ENCODE measurements around the gene TRAF4. TPM values are rescaled to one million over a fixed set of nuclear protein-coding genes. Genes with fewer than 3 reads are reported as not detected.
A peak's percentile ranks its signal among the peaks of the same experiment; 100 is the strongest.

Gene TRAF4
- total and polyA plus RNA-seq, 9 of the 15 experiments (the other 6 are each of a cell fraction or from before 2014, with no cell fraction given), result 2.4 to 147 (median 72.4) TPM

DNA sequence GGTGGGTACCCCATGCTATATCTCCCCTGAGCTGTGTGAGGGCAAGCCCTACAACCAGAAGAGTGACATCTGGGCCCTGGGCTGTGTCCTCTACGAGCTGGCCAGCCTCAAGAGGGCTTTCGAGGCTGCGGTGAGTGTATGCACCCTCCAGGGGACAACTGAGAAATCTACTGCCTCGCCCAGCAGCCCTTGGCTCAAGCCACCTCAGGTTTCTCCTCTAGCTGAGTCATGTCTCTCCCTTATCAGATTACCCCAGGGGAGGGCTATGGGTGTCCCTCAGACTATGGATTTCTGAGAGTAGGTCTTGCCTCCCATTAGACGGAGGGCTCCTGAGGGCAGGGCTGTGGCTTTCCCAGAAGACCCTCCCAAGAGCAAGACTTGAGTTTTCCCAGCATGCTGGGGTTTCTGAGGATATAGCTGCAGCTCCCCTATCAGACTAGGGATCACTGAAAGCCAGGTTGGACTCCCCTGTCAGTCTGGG lies 8.5 kb upstream of the TRAF4 start (continued):
- TF ChIP-seq, protein P1, sequence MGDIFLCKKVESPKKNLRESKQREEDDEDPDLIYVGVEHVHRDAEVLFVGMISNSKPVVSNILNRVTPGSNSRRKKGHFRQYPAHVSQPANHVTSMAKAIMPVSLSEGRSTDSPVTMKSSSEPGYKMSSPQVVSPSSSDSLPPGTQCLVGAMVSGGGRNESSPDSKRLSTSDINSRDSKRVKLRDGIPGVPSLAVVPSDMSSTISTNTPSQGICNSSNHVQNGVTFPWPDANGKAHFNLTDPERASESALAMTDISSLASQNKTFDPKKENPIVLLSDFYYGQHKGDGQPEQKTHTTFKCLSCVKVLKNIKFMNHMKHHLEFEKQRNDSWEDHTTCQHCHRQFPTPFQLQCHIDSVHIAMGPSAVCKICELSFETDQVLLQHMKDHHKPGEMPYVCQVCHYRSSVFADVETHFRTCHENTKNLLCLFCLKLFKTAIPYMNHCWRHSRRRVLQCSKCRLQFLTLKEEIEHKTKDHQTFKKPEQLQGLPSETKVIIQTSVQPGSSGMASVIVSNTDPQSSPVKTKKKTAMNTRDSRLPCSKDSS (IDR thresholded peaks at IDR 0.05; ENCODE audit: low read depth, partially characterized antibody), result no peak
- TF ChIP-seq, protein P2, sequence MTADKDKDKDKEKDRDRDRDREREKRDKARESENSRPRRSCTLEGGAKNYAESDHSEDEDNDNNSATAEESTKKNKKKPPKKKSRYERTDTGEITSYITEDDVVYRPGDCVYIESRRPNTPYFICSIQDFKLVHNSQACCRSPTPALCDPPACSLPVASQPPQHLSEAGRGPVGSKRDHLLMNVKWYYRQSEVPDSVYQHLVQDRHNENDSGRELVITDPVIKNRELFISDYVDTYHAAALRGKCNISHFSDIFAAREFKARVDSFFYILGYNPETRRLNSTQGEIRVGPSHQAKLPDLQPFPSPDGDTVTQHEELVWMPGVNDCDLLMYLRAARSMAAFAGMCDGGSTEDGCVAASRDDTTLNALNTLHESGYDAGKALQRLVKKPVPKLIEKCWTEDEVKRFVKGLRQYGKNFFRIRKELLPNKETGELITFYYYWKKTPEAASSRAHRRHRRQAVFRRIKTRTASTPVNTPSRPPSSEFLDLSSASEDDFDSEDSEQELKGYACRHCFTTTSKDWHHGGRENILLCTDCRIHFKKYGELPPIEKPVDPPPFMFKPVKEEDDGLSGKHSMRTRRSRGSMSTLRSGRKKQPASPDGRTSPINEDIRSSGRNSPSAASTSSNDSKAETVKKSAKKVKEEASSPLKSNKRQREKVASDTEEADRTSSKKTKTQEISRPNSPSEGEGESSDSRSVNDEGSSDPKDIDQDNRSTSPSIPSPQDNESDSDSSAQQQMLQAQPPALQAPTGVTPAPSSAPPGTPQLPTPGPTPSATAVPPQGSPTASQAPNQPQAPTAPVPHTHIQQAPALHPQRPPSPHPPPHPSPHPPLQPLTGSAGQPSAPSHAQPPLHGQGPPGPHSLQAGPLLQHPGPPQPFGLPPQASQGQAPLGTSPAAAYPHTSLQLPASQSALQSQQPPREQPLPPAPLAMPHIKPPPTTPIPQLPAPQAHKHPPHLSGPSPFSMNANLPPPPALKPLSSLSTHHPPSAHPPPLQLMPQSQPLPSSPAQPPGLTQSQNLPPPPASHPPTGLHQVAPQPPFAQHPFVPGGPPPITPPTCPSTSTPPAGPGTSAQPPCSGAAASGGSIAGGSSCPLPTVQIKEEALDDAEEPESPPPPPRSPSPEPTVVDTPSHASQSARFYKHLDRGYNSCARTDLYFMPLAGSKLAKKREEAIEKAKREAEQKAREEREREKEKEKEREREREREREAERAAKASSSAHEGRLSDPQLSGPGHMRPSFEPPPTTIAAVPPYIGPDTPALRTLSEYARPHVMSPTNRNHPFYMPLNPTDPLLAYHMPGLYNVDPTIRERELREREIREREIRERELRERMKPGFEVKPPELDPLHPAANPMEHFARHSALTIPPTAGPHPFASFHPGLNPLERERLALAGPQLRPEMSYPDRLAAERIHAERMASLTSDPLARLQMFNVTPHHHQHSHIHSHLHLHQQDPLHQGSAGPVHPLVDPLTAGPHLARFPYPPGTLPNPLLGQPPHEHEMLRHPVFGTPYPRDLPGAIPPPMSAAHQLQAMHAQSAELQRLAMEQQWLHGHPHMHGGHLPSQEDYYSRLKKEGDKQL (CRISPR knock-in tag; IDR thresholded peaks at IDR 0.05; ENCODE audit: borderline replicate concordance), result no peak
- TF ChIP-seq, protein P3, sequence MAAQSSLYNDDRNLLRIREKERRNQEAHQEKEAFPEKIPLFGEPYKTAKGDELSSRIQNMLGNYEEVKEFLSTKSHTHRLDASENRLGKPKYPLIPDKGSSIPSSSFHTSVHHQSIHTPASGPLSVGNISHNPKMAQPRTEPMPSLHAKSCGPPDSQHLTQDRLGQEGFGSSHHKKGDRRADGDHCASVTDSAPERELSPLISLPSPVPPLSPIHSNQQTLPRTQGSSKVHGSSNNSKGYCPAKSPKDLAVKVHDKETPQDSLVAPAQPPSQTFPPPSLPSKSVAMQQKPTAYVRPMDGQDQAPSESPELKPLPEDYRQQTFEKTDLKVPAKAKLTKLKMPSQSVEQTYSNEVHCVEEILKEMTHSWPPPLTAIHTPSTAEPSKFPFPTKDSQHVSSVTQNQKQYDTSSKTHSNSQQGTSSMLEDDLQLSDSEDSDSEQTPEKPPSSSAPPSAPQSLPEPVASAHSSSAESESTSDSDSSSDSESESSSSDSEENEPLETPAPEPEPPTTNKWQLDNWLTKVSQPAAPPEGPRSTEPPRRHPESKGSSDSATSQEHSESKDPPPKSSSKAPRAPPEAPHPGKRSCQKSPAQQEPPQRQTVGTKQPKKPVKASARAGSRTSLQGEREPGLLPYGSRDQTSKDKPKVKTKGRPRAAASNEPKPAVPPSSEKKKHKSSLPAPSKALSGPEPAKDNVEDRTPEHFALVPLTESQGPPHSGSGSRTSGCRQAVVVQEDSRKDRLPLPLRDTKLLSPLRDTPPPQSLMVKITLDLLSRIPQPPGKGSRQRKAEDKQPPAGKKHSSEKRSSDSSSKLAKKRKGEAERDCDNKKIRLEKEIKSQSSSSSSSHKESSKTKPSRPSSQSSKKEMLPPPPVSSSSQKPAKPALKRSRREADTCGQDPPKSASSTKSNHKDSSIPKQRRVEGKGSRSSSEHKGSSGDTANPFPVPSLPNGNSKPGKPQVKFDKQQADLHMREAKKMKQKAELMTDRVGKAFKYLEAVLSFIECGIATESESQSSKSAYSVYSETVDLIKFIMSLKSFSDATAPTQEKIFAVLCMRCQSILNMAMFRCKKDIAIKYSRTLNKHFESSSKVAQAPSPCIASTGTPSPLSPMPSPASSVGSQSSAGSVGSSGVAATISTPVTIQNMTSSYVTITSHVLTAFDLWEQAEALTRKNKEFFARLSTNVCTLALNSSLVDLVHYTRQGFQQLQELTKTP (IDR thresholded peaks at IDR 0.05; ENCODE audit: low read depth in 1 of 2, partially characterized antibody in 2 of 2), result peak in 1 of 2 experiments; percentile 55
- TF ChIP-seq ZNF232 (CRISPR knock-in tag; IDR thresholded peaks at IDR 0.05) (no peak), NCOA2 (IDR thresholded peaks at IDR 0.05; ENCODE audit: partially characterized antibody in 2 of 2) (no peak), TBP (optimal IDR thresholded peaks at IDR 0.05; ENCODE audit: low read depth, low read length) (peak; percentile 67), KLF6 (CRISPR knock-in tag; IDR thresholded peaks at IDR 0.05; ENCODE audit: borderline replicate concordance) (no peak), MYC (IDR thresholded peaks at IDR 0.05; ENCODE audit: low read depth, low read length) (0 out of 2 replicates have a peak, but pooled peaks have one; percentile 23), MYC (CRISPR knock-in tag; IDR thresholded peaks at IDR 0.05; ENCODE audit: borderline replicate concordance, low read depth) (no peak), SOX6 (IDR thresholded peaks at IDR 0.05) (peak; percentile 58), SREBF1 (IDR thresholded peaks at IDR 0.05; ENCODE audit: borderline replicate concordance, low read depth, low read length) (no peak)

Data from K562 (cell line).